GM11168 (cell line): Measurements from ENCODE around the gene BFAR.
"Not testable (repeated sequence)": the region's sequence is repeated elsewhere in the genome, so short reads cannot be mapped to it uniquely, and the experiment has no call there.

Experiments used
- in situ Hi-C: fragments of 300-500 bp; cut with MboI; formaldehyde crosslinking; loops from one replicate; pipeline ENCODE4 v1.12.0; 2022; ENCODE audit warnings: low sequenced_read_pairs; ENCODE audit not compliant: unreplicated experiment

The BFAR gene

GRCh38 chr16:14632693-14633569 is at the start of gene BFAR:
TSS of gene BFAR (plus strand) at chr16:14632951. CDS start at chr16:14644347, 11,396 bp downstream.
- in situ Hi-C loops: no loop called here

- in situ Hi-C loops: no loop called here
Observed at GRCh38 chr16:14585287-14585686, 47.5 kb upstream of the BFAR start.

- in situ Hi-C loops: no loop called here
Observed at GRCh38 chr16:14586637-14587305, 46.0 kb upstream of the BFAR start.

GRCh38 chr16:14600164-14600563 is 32.6 kb upstream of the BFAR start:
- in situ Hi-C loops: no loop called here

- in situ Hi-C loops: no loop called here
Observed at GRCh38 chr16:14602443-14602963, 30.2 kb upstream of the BFAR start.

- in situ Hi-C loops: no loop called here
Observed at GRCh38 chr16:14606102-14606501, 26.6 kb upstream of the BFAR start.

GRCh38 chr16:14608111-14608566 is 24.6 kb upstream of the BFAR start:
- in situ Hi-C loops: no loop called here

GRCh38 chr16:14608604-14609003 is 24.1 kb upstream of the BFAR start:
- in situ Hi-C loops: no loop called here

GRCh38 chr16:14609716-14610115 is 23.0 kb upstream of the BFAR start:
- in situ Hi-C loops: no loop called here

- in situ Hi-C loops: no loop called here
Observed at GRCh38 chr16:14611660-14612059, 21.1 kb upstream of the BFAR start.

- in situ Hi-C loops: no loop called here
Observed at GRCh38 chr16:14613991-14614390, 18.8 kb upstream of the BFAR start.

GRCh38 chr16:14616280-14616679 is 16.5 kb upstream of the BFAR start:
- in situ Hi-C loops: no loop called here

GRCh38 chr16:14618566-14618965 is 14.2 kb upstream of the BFAR start:
- in situ Hi-C loops: no loop called here

GRCh38 chr16:14627078-14627477 is 5.7 kb upstream of the BFAR start:
- in situ Hi-C loops: no loop called here

GRCh38 chr16:14628806-14629611 is 3.7 kb upstream of the BFAR start:
- in situ Hi-C loops: no loop called here

GRCh38 chr16:14629612-14629918 is 3.2 kb upstream of the BFAR start:
- in situ Hi-C loops: no loop called here

- in situ Hi-C loops: no loop called here
Observed at GRCh38 chr16:14629919-14630619, 2.7 kb upstream of the BFAR start, which contains the start of gene PARN. TSS of gene PARN (minus strand) at chr16:14630260. CDS start at chr16:14630125, 135 bp downstream.

GRCh38 chr16:14630620-14631330 is 2.0 kb upstream of the BFAR start:
- in situ Hi-C loops: not testable (repeated sequence)

GRCh38 chr16:14634389-14634725 is 1.6 kb downstream of the BFAR start:
- in situ Hi-C loops: no loop called here
